ENCODE measurements around the gene USP6NL.

Gene USP6NL

GRCh38 chr10:11639362-11639761, 27.9 kb upstream of the USP6NL start:
- Histone ChIP-seq H3K27ac (replicated peaks) (no peak overlapping the region), H3K27me3 (ENCODE audit: insufficient read depth, poor library complexity, severe bottlenecking) (no peaks in the 10 kb centered on the region), H3K4me3 (replicated peaks; ENCODE audit: insufficient read depth, low read length) (no peak overlapping the region)
- TF ChIP-seq SPI1 (IDR thresholded peaks at IDR 0.05; ENCODE audit: borderline replicate concordance, low read depth): no peak
- no peak for TF ChIP-seq POLR2AphosphoS5 (IDR thresholded peaks at IDR 0.05; ENCODE audit: low read depth)
- TF ChIP-seq GABPA (IDR thresholded peaks at IDR 0.05; ENCODE audit: low read depth): no peak
- TF ChIP-seq, protein P1, sequence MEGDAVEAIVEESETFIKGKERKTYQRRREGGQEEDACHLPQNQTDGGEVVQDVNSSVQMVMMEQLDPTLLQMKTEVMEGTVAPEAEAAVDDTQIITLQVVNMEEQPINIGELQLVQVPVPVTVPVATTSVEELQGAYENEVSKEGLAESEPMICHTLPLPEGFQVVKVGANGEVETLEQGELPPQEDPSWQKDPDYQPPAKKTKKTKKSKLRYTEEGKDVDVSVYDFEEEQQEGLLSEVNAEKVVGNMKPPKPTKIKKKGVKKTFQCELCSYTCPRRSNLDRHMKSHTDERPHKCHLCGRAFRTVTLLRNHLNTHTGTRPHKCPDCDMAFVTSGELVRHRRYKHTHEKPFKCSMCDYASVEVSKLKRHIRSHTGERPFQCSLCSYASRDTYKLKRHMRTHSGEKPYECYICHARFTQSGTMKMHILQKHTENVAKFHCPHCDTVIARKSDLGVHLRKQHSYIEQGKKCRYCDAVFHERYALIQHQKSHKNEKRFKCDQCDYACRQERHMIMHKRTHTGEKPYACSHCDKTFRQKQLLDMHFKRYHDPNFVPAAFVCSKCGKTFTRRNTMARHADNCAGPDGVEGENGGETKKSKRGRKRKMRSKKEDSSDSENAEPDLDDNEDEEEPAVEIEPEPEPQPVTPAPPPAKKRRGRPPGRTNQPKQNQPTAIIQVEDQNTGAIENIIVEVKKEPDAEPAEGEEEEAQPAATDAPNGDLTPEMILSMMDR (IDR thresholded peaks at IDR 0.05; ENCODE audit: insufficient read depth, low read length): no peak
- TF ChIP-seq, protein P2, sequence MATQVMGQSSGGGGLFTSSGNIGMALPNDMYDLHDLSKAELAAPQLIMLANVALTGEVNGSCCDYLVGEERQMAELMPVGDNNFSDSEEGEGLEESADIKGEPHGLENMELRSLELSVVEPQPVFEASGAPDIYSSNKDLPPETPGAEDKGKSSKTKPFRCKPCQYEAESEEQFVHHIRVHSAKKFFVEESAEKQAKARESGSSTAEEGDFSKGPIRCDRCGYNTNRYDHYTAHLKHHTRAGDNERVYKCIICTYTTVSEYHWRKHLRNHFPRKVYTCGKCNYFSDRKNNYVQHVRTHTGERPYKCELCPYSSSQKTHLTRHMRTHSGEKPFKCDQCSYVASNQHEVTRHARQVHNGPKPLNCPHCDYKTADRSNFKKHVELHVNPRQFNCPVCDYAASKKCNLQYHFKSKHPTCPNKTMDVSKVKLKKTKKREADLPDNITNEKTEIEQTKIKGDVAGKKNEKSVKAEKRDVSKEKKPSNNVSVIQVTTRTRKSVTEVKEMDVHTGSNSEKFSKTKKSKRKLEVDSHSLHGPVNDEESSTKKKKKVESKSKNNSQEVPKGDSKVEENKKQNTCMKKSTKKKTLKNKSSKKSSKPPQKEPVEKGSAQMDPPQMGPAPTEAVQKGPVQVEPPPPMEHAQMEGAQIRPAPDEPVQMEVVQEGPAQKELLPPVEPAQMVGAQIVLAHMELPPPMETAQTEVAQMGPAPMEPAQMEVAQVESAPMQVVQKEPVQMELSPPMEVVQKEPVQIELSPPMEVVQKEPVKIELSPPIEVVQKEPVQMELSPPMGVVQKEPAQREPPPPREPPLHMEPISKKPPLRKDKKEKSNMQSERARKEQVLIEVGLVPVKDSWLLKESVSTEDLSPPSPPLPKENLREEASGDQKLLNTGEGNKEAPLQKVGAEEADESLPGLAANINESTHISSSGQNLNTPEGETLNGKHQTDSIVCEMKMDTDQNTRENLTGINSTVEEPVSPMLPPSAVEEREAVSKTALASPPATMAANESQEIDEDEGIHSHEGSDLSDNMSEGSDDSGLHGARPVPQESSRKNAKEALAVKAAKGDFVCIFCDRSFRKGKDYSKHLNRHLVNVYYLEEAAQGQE (IDR thresholded peaks at IDR 0.05; ENCODE audit: insufficient replicate concordance, low read depth): no peak
- DNase-seq (ENCODE audit: low read depth in 1 of 2, low spot score in 1 of 2): no peak

- DNase-seq (ENCODE audit: low read depth in 1 of 2, low spot score in 1 of 2): no peak
- TF ChIP-seq SPI1 (IDR thresholded peaks at IDR 0.05; ENCODE audit: borderline replicate concordance, low read depth) (no peak), POLR2AphosphoS5 (IDR thresholded peaks at IDR 0.05; ENCODE audit: low read depth) (no peak), GABPA (IDR thresholded peaks at IDR 0.05; ENCODE audit: low read depth) (no peak)
- TF ChIP-seq, protein P2 (IDR thresholded peaks at IDR 0.05; ENCODE audit: insufficient replicate concordance, low read depth): no peak
- TF ChIP-seq, protein P1 (IDR thresholded peaks at IDR 0.05; ENCODE audit: insufficient read depth, low read length): no peak
- no peak overlapping the region for H3K4me3 ChIP-seq (replicated peaks; ENCODE audit: insufficient read depth, low read length)
- H3K27me3 ChIP-seq (ENCODE audit: insufficient read depth, poor library complexity, severe bottlenecking): no peaks in the 10 kb centered on the region
- H3K27ac ChIP-seq (replicated peaks): no peak overlapping the region
These were observed 26.7 kb upstream of the USP6NL start for GRCh38 chr10:11638055-11638698.

DNA sequence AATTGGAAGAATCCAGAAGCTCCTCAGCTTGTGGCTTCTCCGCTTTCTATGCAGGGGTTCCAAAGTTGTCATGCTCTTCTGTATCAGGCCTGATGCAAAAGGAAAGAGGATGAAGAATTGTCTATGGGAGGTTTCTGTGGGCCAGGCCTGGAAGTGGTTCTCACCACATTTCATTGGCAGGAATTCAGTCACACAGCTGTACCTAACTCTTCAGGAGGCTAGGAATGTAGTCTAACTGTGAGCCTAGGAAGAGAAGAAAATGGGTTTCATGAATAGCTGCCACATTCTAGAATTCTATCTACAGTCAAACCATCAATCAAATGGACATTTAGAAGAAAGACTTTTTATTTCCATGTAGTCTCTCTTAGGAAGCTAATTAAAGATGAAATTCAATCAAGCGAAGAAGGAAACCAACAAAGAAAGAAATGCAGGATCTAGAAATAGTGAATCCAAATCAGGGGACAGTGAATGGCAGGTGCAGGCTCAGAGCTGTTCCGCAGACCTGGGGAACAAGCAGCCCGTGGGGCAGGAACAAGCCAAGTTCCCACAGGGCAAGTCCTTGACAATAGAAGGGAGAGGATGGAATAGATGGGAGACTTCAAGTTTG, 25.4 kb upstream of the USP6NL start:
- Histone ChIP-seq H3K27ac (replicated peaks) (no peak overlapping the region), H3K4me3 (replicated peaks; ENCODE audit: insufficient read depth, low read length) (no peak overlapping the region), H3K27me3 (ENCODE audit: insufficient read depth, poor library complexity, severe bottlenecking) (no peaks in the 10 kb centered on the region)
- DNase-seq (ENCODE audit: low read depth in 1 of 2, low spot score in 1 of 2): no peak
- no peak for TF ChIP-seq SPI1 (IDR thresholded peaks at IDR 0.05; ENCODE audit: borderline replicate concordance, low read depth)
- no peak for TF ChIP-seq POLR2AphosphoS5 (IDR thresholded peaks at IDR 0.05; ENCODE audit: low read depth)
- TF ChIP-seq GABPA (IDR thresholded peaks at IDR 0.05; ENCODE audit: low read depth): no peak
- TF ChIP-seq, protein P1 (IDR thresholded peaks at IDR 0.05; ENCODE audit: insufficient read depth, low read length): no peak
- TF ChIP-seq, protein P2 (IDR thresholded peaks at IDR 0.05; ENCODE audit: insufficient replicate concordance, low read depth): no peak

All from HL-60 (cell line).